KG1 (cell line): Measurements from ENCODE around the gene GLIS1.
"Not testable (repeated sequence)": the region's sequence is repeated elsewhere in the genome, so short reads cannot be mapped to it uniquely, and the experiment has no call there.

Experiments used
- DNase-seq: peaks from one replicate; lab custom pipeline; 2025; lab: John Stamatoyannopoulos, UW

GLIS1 gene

GRCh38 chr1:53561503-53562105 lies 177.4 kb downstream of the GLIS1 start:
- DNase-seq = no peak

GRCh38 chr1:53560581-53561502 lies 178.1 kb downstream of the GLIS1 start:
- no peak for DNase-seq

GRCh38 chr1:53559854-53560580 lies 178.9 kb downstream of the GLIS1 start:
- DNase-seq = no peak

- no peak for DNase-seq
These were observed 179.6 kb downstream of the GLIS1 start for GRCh38 chr1:53559391-53559815.

- no peak for DNase-seq
These were observed 180.1 kb downstream of the GLIS1 start for GRCh38 chr1:53558739-53559315.

GRCh38 chr1:53557830-53558738 lies 180.9 kb downstream of the GLIS1 start:
- no peak for DNase-seq

- DNase-seq = no peak
These were observed 181.6 kb downstream of the GLIS1 start for GRCh38 chr1:53557369-53557768.

GRCh38 chr1:53556657-53557227 lies 182.2 kb downstream of the GLIS1 start:
- DNase-seq = no peak

- DNase-seq = not testable (repeated sequence)
These were observed 183.2 kb downstream of the GLIS1 start for GRCh38 chr1:53555620-53556326.

GRCh38 chr1:53554592-53555305 lies 184.2 kb downstream of the GLIS1 start:
- no peak for DNase-seq

GRCh38 chr1:53553734-53554509 lies 185.0 kb downstream of the GLIS1 start:
- DNase-seq = no peak

- no peak for DNase-seq
These were observed 185.8 kb downstream of the GLIS1 start for GRCh38 chr1:53552981-53553733.

- DNase-seq = no peak
These were observed 186.7 kb downstream of the GLIS1 start for GRCh38 chr1:53552146-53552861.

GRCh38 chr1:53551428-53551995 lies 187.5 kb downstream of the GLIS1 start:
- no peak for DNase-seq

GRCh38 chr1:53550201-53550741 lies 188.7 kb downstream of the GLIS1 start:
- no peak for DNase-seq

GRCh38 chr1:53549781-53550180 lies 189.2 kb downstream of the GLIS1 start:
- DNase-seq = no peak

- DNase-seq = no peak
These were observed 189.7 kb downstream of the GLIS1 start for GRCh38 chr1:53549287-53549686.
